Lower leg skin (tissue), 4 donors: ENCODE measurements around the gene MOB4. TPM values are rescaled to one million over a fixed set of nuclear protein-coding genes. Genes with fewer than 3 reads are reported as not detected.
"Not testable (repeated sequence)": the region's sequence is repeated elsewhere in the genome, so short reads cannot be mapped to it uniquely, and the experiment has no call there.

Experiments used
- DNase-seq, 2 donors: peaks; one replicate each; pipeline ENCODE4 v3.0.0-alpha.2; 2019; ENCODE audit warnings: low spot score in 2 of 2
- H3K4me3 ChIP-seq: fragments of 200-600 bp; sonication (generic); 2 replicates; pipeline ENCODE4 v1.5.1; 2017; ENCODE audit warnings: mild to moderate bottlenecking, low read depth; ENCODE audit not compliant: poor library complexity, severe bottlenecking
- CTCF ChIP-seq, 3 donors: fragments of 450-650 bp; IDR thresholded peaks; one replicate each; pipeline ENCODE4 v1.5.1; 2016; ENCODE audit warnings: antibody characterized with exemption in 3 of 3, mild to moderate bottlenecking in 3 of 3, moderate library complexity in 2 of 3
- POLR2A ChIP-seq, 2 donors: fragments of 450-650 bp; IDR thresholded peaks; one replicate each; pipeline ENCODE4 v1.6.1; 2016 to 2017; ENCODE audit warnings: antibody characterized with exemption in 2 of 2, mild to moderate bottlenecking in 1 of 2, moderate library complexity in 1 of 2
- WGBS, 2 donors: methylation state at CpG; one replicate each; pipeline ENCODE4 v1.1.5; 2018; 5-methylcytosine and 5-hydroxymethylcytosine counted together
- intact Hi-C: fragments of 100-400 bp; cut with DNase I; formaldehyde crosslinking; loops from one replicate; pipeline ENCODE4 v1.15.0; 2023; ENCODE audit warnings: low total_unique reads
- total RNA-seq, 4 donors: library from RNA; depleted of rRNA; stranded (reverse); fragments of >200 nt; gene quantifications; one replicate each; pipeline ENCODE4 v1.1.0, GENCODE V29; 2016

Gene MOB4
- 10 to 100 TPM; 22.6 to 31.2 (median 25.0) TPM for total RNA-seq

- DNase-seq: peak; percentile 90 to 99
- peak within 1 kb of the TSS; percentile 80 for H3K4me3 ChIP-seq
- 0 to 1% methylated on average over 22 to 25 of the region's 66 CpGs for WGBS, 2 donors
- TF ChIP-seq CTCF (IDR thresholded peaks at IDR 0.05) (peak in 1 of 3 donors; percentile 78), POLR2A (IDR thresholded peaks at IDR 0.05) (peak in 1 of 2 donors; percentile 75)
- intact Hi-C loops: no loop called here
These were observed at the start of gene MOB4 for GRCh38 chr2:197515739-197516392. Gene MOB4, plus strand, starts transcription at chr2:197516066. Its CDS starts 21 bp downstream, at chr2:197516087.

GRCh38 chr2:197472166-197472565 is 43.7 kb upstream of the MOB4 start:
- no peak for DNase-seq
- intact Hi-C loops: no loop called here
- TF ChIP-seq CTCF (IDR thresholded peaks at IDR 0.05) (no peak), POLR2A (IDR thresholded peaks at IDR 0.05) (no peak)
- WGBS, 2 donors: 94 to 98% methylated on average over 5 of the region's 5 CpGs
- no peak overlapping the region for H3K4me3 ChIP-seq

GRCh38 chr2:197477797-197478196 is 38.1 kb upstream of the MOB4 start:
- WGBS, 2 donors: 96 to 100% methylated on average over 3 of the region's 3 CpGs
- TF ChIP-seq CTCF (IDR thresholded peaks at IDR 0.05) (no peak), POLR2A (IDR thresholded peaks at IDR 0.05) (no peak)
- intact Hi-C loops: no loop called here
- no peak for DNase-seq
- H3K4me3 ChIP-seq: no peak overlapping the region

GRCh38 chr2:197480165-197481036 is 35.5 kb upstream of the MOB4 start:
- no peak for DNase-seq
- TF ChIP-seq POLR2A (IDR thresholded peaks at IDR 0.05) (no peak), CTCF (IDR thresholded peaks at IDR 0.05) (no peak)
- no peak overlapping the region for H3K4me3 ChIP-seq
- 95% methylated on average over 9 of the region's 9 CpGs for WGBS, 2 donors
- intact Hi-C loops: no loop called here

- DNase-seq, intact Hi-C loops, H3K4me3 ChIP-seq: not testable (repeated sequence)
- 94 to 95% methylated on average over 3 of the region's 3 CpGs for WGBS, 2 donors
These were observed 31.6 kb upstream of the MOB4 start for GRCh38 chr2:197484248-197484647.

- intact Hi-C loops: no loop called here
- no peak for DNase-seq
- TF ChIP-seq CTCF (IDR thresholded peaks at IDR 0.05): no peak
- no peak for TF ChIP-seq POLR2A (IDR thresholded peaks at IDR 0.05)
- WGBS, 2 donors: 87 to 89% methylated on average over 2 of the region's 2 CpGs
- H3K4me3 ChIP-seq: no peak overlapping the region
These were observed 29.7 kb upstream of the MOB4 start for GRCh38 chr2:197486175-197486574.
